ENCODE results near the gene ABRACL.
"Not testable (repeated sequence)": the region's sequence is repeated elsewhere in the genome, so short reads cannot be mapped to it uniquely, and the experiment has no call there.

- TF ChIP-seq CTCF (IDR thresholded peaks at IDR 0.05); POLR2AphosphoS5 (IDR thresholded peaks at IDR 0.05; ENCODE audit: low read depth, low read length): not testable (repeated sequence)
Observed at GRCh38 chr6:139050131-139050769, 21.7 kb downstream of the ABRACL start.

All from Panc1 (cell line).